ENCODE measurements around the gene SHB. TPM values are rescaled to one million over a fixed set of nuclear protein-coding genes. Genes with fewer than 3 reads are reported as not detected.

The SHB gene
- total RNA-seq, 4 donors from 2014 or later: 17.7 to 31.4 (median 24.2) TPM

DNA sequence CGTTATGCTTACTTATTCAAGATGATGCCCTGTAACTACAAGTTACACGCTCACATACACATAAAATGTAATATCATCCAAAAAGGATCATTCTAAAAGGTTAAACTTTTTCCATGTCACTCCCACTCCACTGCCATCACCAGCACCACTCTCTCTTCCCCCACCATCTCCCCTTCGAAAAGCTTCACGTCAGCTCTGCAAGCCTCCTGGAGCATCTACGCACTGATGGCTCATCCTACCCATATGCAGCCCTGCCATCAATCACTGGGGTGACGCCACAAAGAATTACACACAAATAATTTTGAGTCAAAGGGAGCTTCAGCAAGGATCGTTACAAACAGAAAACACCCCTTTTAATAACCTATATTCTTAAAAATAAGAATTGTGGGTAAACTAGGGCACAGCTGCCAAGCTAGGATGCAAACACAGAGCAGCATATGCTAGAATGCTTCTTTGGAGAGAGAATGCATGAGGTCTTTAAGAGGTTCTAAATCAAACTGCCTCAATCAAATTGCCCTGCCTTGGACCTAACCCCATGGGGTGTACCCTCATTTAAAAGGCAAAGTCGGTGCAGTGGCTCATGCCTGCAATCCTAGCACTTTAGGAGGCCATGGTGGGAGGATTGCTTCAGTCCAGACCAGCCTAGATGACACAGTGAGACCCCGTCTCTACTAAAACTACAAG lies 56.1 kb downstream of the SHB start:
- Histone ChIP-seq H3K4me3 (no peak overlapping the region), H3K27ac (no peak overlapping the region), H3K27me3 (no peaks in the 10 kb centered on the region), H3K4me1 (peaks cover 23 to 62% (median 46%) of the 10 kb centered on the region in 3 donors), H3K9me3 (no peaks in the 10 kb centered on the region), H3K36me3 (peaks cover 0 to 38% (median 0%) of the 10 kb centered on the region in 3 donors)
- WGBS, 2 donors: 79 to 85% methylated on average over 8 to 9 of the region's 9 CpGs
- TF ChIP-seq POLR2A (IDR thresholded peaks at IDR 0.05): no peak
- TF ChIP-seq, protein P1, sequence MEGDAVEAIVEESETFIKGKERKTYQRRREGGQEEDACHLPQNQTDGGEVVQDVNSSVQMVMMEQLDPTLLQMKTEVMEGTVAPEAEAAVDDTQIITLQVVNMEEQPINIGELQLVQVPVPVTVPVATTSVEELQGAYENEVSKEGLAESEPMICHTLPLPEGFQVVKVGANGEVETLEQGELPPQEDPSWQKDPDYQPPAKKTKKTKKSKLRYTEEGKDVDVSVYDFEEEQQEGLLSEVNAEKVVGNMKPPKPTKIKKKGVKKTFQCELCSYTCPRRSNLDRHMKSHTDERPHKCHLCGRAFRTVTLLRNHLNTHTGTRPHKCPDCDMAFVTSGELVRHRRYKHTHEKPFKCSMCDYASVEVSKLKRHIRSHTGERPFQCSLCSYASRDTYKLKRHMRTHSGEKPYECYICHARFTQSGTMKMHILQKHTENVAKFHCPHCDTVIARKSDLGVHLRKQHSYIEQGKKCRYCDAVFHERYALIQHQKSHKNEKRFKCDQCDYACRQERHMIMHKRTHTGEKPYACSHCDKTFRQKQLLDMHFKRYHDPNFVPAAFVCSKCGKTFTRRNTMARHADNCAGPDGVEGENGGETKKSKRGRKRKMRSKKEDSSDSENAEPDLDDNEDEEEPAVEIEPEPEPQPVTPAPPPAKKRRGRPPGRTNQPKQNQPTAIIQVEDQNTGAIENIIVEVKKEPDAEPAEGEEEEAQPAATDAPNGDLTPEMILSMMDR (IDR thresholded peaks at IDR 0.05): no peak
- no peak for DNase-seq
- intact Hi-C loops (cut with DNase I): no loop called here

DNA sequence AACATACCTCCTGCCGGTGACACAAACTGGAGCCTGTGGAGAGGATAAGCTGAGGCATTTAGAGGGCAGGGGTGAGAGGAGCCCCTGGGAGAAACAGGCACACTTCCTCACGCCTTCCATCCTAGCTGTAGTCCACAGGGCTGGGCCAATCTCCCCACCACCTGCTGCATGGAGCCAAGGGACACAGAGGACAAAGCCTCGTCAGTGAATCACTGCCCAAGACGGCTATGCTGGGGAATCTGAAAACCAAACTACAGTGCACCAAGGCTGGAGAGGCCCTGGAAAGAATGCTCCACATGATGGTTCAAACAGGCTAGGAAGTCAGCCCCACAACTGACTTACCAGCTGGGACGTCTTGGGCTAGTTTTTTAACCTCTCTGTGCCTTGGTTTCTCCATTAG lies 57.0 kb downstream of the SHB start:
- Histone ChIP-seq H3K9me3 (no peaks in the 10 kb centered on the region), H3K27ac (no peak overlapping the region), H3K27me3 (no peaks in the 10 kb centered on the region), H3K36me3 (peaks cover 0 to 38% (median 0%) of the 10 kb centered on the region in 3 donors), H3K4me1 (peaks cover 32 to 62% (median 46%) of the 10 kb centered on the region in 3 donors), H3K4me3 (no peak overlapping the region)
- intact Hi-C loops (cut with DNase I): no loop called here
- WGBS, 2 donors: 70 to 83% methylated on average over 3 to 5 of the region's 5 CpGs
- no peak for TF ChIP-seq POLR2A (IDR thresholded peaks at IDR 0.05)
- TF ChIP-seq, protein P1 (IDR thresholded peaks at IDR 0.05): no peak
- DNase-seq: no peak

DNA sequence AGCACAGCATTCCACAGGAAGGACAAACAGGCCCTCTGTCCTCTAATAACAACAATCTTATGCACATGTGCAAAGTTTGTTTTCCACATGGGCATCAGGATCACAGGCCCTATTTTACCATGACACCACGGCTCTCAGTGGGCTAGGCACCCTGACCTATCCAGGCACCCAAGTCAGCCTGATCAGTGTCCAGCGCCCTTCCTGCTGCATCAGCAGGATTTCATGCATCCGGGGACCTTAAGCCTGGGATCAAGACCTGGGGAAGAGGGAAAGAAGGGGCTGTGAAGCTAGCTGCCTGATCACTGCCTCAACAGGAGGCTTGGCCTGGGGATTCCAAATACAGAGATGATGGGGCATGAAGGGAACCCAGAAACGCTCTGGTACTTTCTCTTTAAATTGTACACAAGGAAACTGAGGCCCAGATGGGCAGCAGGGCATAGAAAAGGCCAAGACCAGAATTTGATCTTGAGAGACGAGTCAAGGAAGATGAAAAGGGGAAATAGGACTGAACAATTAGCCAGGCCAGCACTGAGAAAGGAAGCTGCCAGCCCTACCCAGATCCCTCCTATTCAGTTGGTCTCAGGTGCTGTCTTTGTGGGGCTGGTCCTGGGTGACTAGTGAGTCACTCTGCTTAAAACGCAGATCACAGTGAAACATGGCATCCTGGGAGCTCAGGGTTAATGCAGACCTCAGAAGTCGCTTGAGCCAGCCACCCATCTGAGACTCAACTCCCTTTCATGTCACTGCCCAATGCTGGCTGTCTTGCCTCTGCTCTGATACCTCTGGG lies 57.9 kb downstream of the SHB start:
- Histone ChIP-seq H3K36me3 (peaks cover 0 to 38% (median 0%) of the 10 kb centered on the region in 3 donors), H3K27ac (peak overlapping the region in 2 of 4 donors; percentile 1 to 58), H3K27me3 (no peaks in the 10 kb centered on the region), H3K4me3 (no peak overlapping the region), H3K4me1 (peaks cover 39 to 62% (median 45%) of the 10 kb centered on the region in 3 donors), H3K9me3 (no peaks in the 10 kb centered on the region)
- intact Hi-C loops (cut with DNase I): no loop called here
- no peak for TF ChIP-seq POLR2A (IDR thresholded peaks at IDR 0.05)
- TF ChIP-seq, protein P1 (IDR thresholded peaks at IDR 0.05): no peak
- no peak for DNase-seq
- WGBS, 2 donors: 47 to 63% methylated on average over 3 to 4 of the region's 7 CpGs

DNA sequence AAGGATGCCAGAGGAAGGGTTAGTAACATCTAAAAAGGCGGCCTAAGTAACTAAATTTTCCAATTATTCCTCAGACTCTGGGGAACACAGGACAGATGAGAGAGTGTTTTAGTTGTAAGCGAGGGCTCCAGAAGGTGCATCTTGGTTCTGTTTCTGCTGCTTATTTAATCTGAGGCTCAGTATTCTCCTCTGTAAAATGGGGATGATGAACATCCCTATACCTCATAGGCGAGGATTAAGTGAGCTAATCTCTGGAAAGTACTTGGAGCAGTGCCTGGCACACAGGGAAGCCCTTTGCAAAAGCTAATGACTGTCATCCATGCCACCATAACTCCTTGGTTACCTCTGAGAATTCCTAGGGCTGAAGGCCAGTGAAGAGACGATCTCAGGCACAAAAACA lies 59.0 kb downstream of the SHB start:
- DNase-seq: no peak
- no peaks in the 10 kb centered on the region for H3K9me3 ChIP-seq
- no peak overlapping the region for H3K4me3 ChIP-seq
- peaks cover 0 to 29% (median 0%) of the 10 kb centered on the region in 3 donors for H3K36me3 ChIP-seq
- TF ChIP-seq, protein P1 (IDR thresholded peaks at IDR 0.05): no peak
- TF ChIP-seq POLR2A (IDR thresholded peaks at IDR 0.05): no peak
- H3K27ac ChIP-seq: peak overlapping the region in 1 of 4 donors; percentile 58
- intact Hi-C loops (cut with DNase I): no loop called here
- 70 to 90% methylated on average over 3 to 4 of the region's 4 CpGs for WGBS, 2 donors
- H3K4me1 ChIP-seq: peaks cover 46 to 70% (median 50%) of the 10 kb centered on the region in 3 donors
- H3K27me3 ChIP-seq: no peaks in the 10 kb centered on the region

DNA sequence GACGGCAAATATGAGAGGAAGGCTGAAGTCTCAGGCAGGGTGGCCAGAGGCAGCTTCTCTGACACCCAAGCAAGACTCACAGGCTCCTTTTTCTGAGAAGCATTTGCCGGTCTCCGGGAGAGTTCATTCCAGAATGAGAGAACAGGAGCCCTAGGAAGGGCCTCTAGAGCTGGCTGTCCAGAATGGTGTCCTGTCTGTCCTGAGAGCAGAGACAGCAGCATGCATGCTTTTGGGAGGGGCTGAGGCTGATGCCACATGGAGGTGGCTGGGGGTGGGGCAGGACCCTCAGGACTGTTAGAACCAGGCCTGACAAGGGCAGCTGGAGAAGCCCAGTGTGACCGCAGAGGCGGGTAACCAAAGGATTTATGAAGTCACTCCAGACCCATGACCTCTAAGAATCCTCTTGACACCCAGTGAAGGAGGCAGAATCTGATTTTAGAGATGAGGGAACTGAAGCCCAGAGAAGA lies 60.0 kb downstream of the SHB start:
- Histone ChIP-seq H3K27ac (peak overlapping the region; percentile 73 to 87 (median 79)), H3K4me1 (peaks cover 46 to 79% (median 50%) of the 10 kb centered on the region in 3 donors), H3K4me3 (no peak overlapping the region), H3K9me3 (no peaks in the 10 kb centered on the region), H3K27me3 (no peaks in the 10 kb centered on the region), H3K36me3 (peaks cover 0 to 27% (median 0%) of the 10 kb centered on the region in 3 donors)
- DNase-seq: no peak
- intact Hi-C loops (cut with DNase I): no loop called here
- 94 to 100% methylated on average over 3 to 5 of the region's 5 CpGs for whole genome bisulfite sequencing, 2 donors
- TF ChIP-seq, protein P1 (IDR thresholded peaks at IDR 0.05): no peak
- TF ChIP-seq POLR2A (IDR thresholded peaks at IDR 0.05): no peak
